ENCODE measurements around the gene MIPOL1.

DNA sequence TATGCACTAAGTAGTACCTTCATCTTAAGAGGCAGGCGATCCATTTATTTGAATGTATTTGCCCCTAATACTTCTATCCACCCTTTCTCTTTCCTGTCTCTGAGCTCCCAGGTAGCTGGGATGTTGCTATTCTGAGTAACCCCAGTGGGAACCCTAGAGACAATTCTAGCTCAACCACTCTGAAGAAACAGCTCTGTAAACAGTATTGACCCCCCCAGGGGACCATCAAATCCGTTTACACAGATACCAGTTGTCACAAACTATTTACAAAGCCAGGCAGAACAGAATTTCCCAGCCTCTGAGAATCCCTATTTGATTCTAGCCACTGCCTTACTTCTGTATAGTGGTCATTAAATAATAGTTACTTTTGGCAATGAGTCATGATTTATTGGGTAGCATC is 64.9 kb downstream of the MIPOL1 start:
- TF ChIP-seq EZH2 (IDR thresholded peaks at IDR 0.05; ENCODE audit: insufficient read depth, poor library complexity, severe bottlenecking) (no peak), EZH2phosphoT487 (IDR thresholded peaks at IDR 0.05; ENCODE audit: insufficient read depth, low read depth) (no peak)
